HepG2 (cell line): ENCODE results near the gene GLB1L3. TPM values are rescaled to one million over a fixed set of nuclear protein-coding genes. Genes with fewer than 3 reads are reported as not detected.

Experiments used
- ATAC-seq: fragments of 200-7000 bp; cut with Tn5 transposase; 3 replicates; pipeline ENCODE4 v1.9.1; 2020; ENCODE audit warnings: mild to moderate bottlenecking, moderate library complexity
- BruUV-seq: library from RNA; stranded (reverse); fragments of 400-500 nt; replicated peaks from 2 replicates; lab custom pipeline; 2021; lab: Mats Ljungman, UMichigan
- CTCF ChIA-PET: fragments of 300-600 bp; formaldehyde crosslinking; extraction: SDS; loops from one replicate; lab custom pipeline; 2021; ENCODE audit warnings: low total read pairs, inconsistent platforms, low intra/inter-chr PET ratio; lab: Yijun Ruan, JAX
- POLR2A ChIA-PET: fragments of 350-600 bp; sonication (Branson Sonifier 250); formaldehyde crosslinking; loops from one replicate; lab custom pipeline; 2020; ENCODE audit warnings: antibody characterized with exemption, inconsistent platforms; lab: Yijun Ruan, JAX
- DNase-seq: peaks from one replicate; pipeline ENCODE4 v3.0.0-alpha.2; 2015; ENCODE audit warnings: low spot score
- FAIRE-seq: peaks from 3 replicates; lab custom pipeline; 2011; peaks lifted over from hg19 to GRCh38; lab: Jason Lieb, UNC
- H2AFZ ChIP-seq: one replicate; pipeline ENCODE4 v1.6.1; 2011; ENCODE audit warnings: low read length, inconsistent platforms
- H3K27ac ChIP-seq: fragments of 300-600 bp; 3 replicates; pipeline ENCODE4 v1.8.0; 2011; ENCODE audit warnings: mixed run types, mild to moderate bottlenecking, mixed read lengths, low read length, inconsistent platforms; ENCODE audit not compliant: insufficient read depth; ENCODE audit errors: extremely low read length
- H3K27me3 ChIP-seq, 2 experiments: fragments of 200-600 bp in 1 of 2; 2 replicates in 1 of 2; 3 replicates in 1 of 2; pipeline versions ENCODE4 v1.6.0 to v1.8.0; 2011; ENCODE audit warnings: low read length in 2 of 2, mild to moderate bottlenecking in 2 of 2, moderate library complexity in 2 of 2, inconsistent platforms in 1 of 2; ENCODE audit not compliant: insufficient read depth in 2 of 2, control insufficient read depth in 1 of 2
- H3K36me3 ChIP-seq, 2 experiments: fragments of 200-600 bp in 1 of 2; replicated peaks in 1 of 2; 2 replicates in 1 of 2; 3 replicates in 1 of 2; pipeline versions ENCODE4 v1.5.1 to v1.8.0; 2011; ENCODE audit warnings: low read length in 2 of 2, inconsistent platforms in 1 of 2; ENCODE audit not compliant: insufficient read depth in 2 of 2, control insufficient read depth in 1 of 2
- H3K4me1 ChIP-seq: 2 replicates; pipeline ENCODE4 v1.5.1; 2012; ENCODE audit warnings: low read length, inconsistent platforms; ENCODE audit not compliant: insufficient read depth
- H3K4me2 ChIP-seq: 2 replicates; pipeline ENCODE4 v1.6.0; 2011; ENCODE audit warnings: low read depth, low read length, inconsistent platforms
- H3K4me3 ChIP-seq, 3 experiments: fragments of 200-600 bp in 1 of 3; sonication (generic), shearing (Covaris generic) in 1 of 3; replicated peaks in 1 of 3; 2 replicates each; pipeline ENCODE4 v1.5.1; 2011 to 2016; ENCODE audit warnings: low read length in 3 of 3, inconsistent platforms in 2 of 3, low read depth in 2 of 3, mild to moderate bottlenecking in 2 of 3, control low read depth in 1 of 3, mixed read lengths in 1 of 3; ENCODE audit not compliant: insufficient read depth in 1 of 3
- H3K79me2 ChIP-seq: one replicate; pipeline ENCODE4 v1.6.1; 2011; ENCODE audit warnings: low read length, inconsistent platforms; ENCODE audit not compliant: insufficient read depth
- H3K9ac ChIP-seq: 2 replicates; pipeline ENCODE4 v1.6.0; 2011; ENCODE audit warnings: mild to moderate bottlenecking, low read depth, low read length, inconsistent platforms; ENCODE audit not compliant: insufficient read depth
- H3K9me3 ChIP-seq: 2 replicates; pipeline ENCODE4 v1.5.1; 2012; ENCODE audit warnings: mild to moderate bottlenecking, low read length
- H4K20me1 ChIP-seq: 2 replicates; pipeline ENCODE4 v1.6.0; 2011; ENCODE audit warnings: inconsistent platforms, mild to moderate bottlenecking, low read length, moderate library complexity; ENCODE audit not compliant: insufficient read depth
- ESRRA ChIP-seq: sonication (generic); formaldehyde crosslinking; IDR thresholded peaks from 2 replicates; pipeline ENCODE4 v1.5.1; 2020; ENCODE audit warnings: mild to moderate bottlenecking, low read depth, missing genetic modification reagents
- EZH2 ChIP-seq: conservative IDR thresholded peaks from 2 replicates; pipeline ENCODE4 v1.6.1; 2012; ENCODE audit warnings: mild to moderate bottlenecking, low read depth, low read length, moderate library complexity
- HOXA3 ChIP-seq: sonication (generic); formaldehyde crosslinking; IDR thresholded peaks from 2 replicates; pipeline ENCODE4 v1.5.0; 2020; ENCODE audit warnings: missing genetic modification reagents
- SNAPC2 ChIP-seq: sonication (generic); formaldehyde crosslinking; IDR thresholded peaks from 2 replicates; pipeline ENCODE4 v1.8.1; 2022; ENCODE audit warnings: mild to moderate bottlenecking, missing genetic modification reagents
- TBX3 ChIP-seq: fragments of 450-650 bp; IDR thresholded peaks from 2 replicates; pipeline ENCODE4 v1.6.1; 2017; ENCODE audit warnings: antibody characterized with exemption, mild to moderate bottlenecking, inconsistent platforms, borderline replicate concordance
- ZEB1 ChIP-seq: IDR thresholded peaks from 2 replicates; pipeline ENCODE4 v1.6.1; 2012; ENCODE audit warnings: mild to moderate bottlenecking, low read depth, inconsistent platforms; ENCODE audit not compliant: insufficient replicate concordance
- ZFP36 ChIP-seq: fragments of 150-350 bp; IDR thresholded peaks from 2 replicates; pipeline ENCODE4 v1.6.1; 2018; ENCODE audit warnings: borderline replicate concordance, low read length, low read depth; ENCODE audit not compliant: partially characterized antibody
- ZNF280D ChIP-seq: sonication (generic); formaldehyde crosslinking; IDR thresholded peaks from 2 replicates; pipeline ENCODE4 v1.5.1; 2020; ENCODE audit warnings: mild to moderate bottlenecking, missing genetic modification reagents
- ZNF776 ChIP-seq: sonication (generic); formaldehyde crosslinking; IDR thresholded peaks from 2 replicates; pipeline ENCODE4 v1.4.0; 2020; ENCODE audit warnings: mild to moderate bottlenecking, missing genetic modification reagents
- WGBS: methylation state at CpG from one replicate; pipeline ENCODE4 v1.1.6; 2017; ENCODE audit warnings: low lambda C conversion rate; 5-methylcytosine and 5-hydroxymethylcytosine counted together
- in situ Hi-C: cut with HindIII; loops from 2 replicates; pipeline ENCODE4 v1.10.0; 2017; ENCODE audit warnings: low pct_unique_long_range_greater_than_20kb; ENCODE audit not compliant: extremely low pct_ligation_motif_present
- intact Hi-C: fragments of 100-400 bp; cut with micrococcal nuclease; formaldehyde crosslinking; loops from one replicate; pipeline ENCODE4 v1.10.0; 2022; ENCODE audit not compliant: unreplicated experiment
- polyA plus RNA-seq, 8 experiments: library from polyadenylated mRNA; depleted of rRNA in 3 of 8; stranded (reverse) in 7 of 8; unstranded in 1 of 8; fragments of >200 nt; fragmentation: Illumina TruSeq in 4 of 8; extraction: Trizol in 4 of 8; gene quantifications; 2 replicates each; pipeline versions ENCODE4 v1.2.1 to v1.2.3, GENCODE V29; 2011 to 2016; ENCODE audit warnings: low read depth in 4 of 8, missing spikeins in 1 of 8, mixed read lengths in 1 of 8; ENCODE audit not compliant: insufficient read depth in 1 of 8
- total RNA-seq, 5 experiments: library from RNA; depleted of rRNA; stranded (reverse); fragments of >200 nt; fragmentation: Illumina TruSeq; extraction: Trizol; gene quantifications; 2 replicates each; pipeline ENCODE4 v1.2.3, GENCODE V29; 2016; ENCODE audit warnings: low read depth in 1 of 5
- TF ChIP-seq, protein P1 (sequence below): sonication (generic); formaldehyde crosslinking; IDR thresholded peaks from 2 replicates; pipeline ENCODE4 v1.5.1; 2020; ENCODE audit warnings: missing genetic modification reagents, mild to moderate bottlenecking, borderline replicate concordance
- TF ChIP-seq, protein P2 (sequence below): sonication (generic); formaldehyde crosslinking; IDR thresholded peaks from 2 replicates; pipeline ENCODE4 v1.8.0; 2022; ENCODE audit warnings: missing genetic modification reagents, low read depth, mild to moderate bottlenecking, borderline replicate concordance
- TF ChIP-seq, protein P3 (sequence below): sonication (generic); formaldehyde crosslinking; IDR thresholded peaks from 2 replicates; pipeline ENCODE4 v1.8.1; 2023; ENCODE audit warnings: missing genetic modification reagents, inconsistent platforms, borderline replicate concordance

GLB1L3 gene
- total and polyA plus RNA-seq, 2 of the 13 experiments (the other 11 are each of a cell fraction or from before 2014, with no cell fraction given), result not detected

DNA sequence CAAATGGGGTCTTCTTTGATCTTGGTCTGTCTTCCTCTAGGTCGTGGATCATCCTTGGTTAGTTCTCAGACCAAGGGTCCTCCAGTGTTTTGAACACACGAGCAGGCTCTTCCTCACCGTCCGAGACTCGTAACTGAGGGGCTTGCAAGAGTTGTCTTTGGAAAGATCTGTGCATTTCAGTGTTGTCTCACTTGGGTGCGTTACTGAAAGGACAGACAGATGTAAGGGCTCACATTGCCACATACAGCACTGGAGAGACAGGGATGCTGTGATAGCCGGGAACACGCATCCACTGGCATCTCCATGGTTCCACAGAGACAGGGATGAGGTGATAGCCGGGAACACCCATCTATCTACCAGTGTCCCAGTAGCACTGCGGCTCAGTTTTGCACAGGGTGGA is 71.3 kb downstream of the GLB1L3 start (continued):
- TF ChIP-seq, protein P1, sequence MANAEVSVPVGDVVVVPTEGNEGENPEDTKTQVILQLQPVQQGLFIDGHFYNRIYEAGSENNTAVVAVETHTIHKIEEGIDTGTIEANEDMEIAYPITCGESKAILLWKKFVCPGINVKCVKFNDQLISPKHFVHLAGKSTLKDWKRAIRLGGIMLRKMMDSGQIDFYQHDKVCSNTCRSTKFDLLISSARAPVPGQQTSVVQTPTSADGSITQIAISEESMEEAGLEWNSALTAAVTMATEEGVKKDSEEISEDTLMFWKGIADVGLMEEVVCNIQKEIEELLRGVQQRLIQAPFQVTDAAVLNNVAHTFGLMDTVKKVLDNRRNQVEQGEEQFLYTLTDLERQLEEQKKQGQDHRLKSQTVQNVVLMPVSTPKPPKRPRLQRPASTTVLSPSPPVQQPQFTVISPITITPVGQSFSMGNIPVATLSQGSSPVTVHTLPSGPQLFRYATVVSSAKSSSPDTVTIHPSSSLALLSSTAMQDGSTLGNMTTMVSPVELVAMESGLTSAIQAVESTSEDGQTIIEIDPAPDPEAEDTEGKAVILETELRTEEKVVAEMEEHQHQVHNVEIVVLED (CRISPR knock-in tag), result no peak

DNA sequence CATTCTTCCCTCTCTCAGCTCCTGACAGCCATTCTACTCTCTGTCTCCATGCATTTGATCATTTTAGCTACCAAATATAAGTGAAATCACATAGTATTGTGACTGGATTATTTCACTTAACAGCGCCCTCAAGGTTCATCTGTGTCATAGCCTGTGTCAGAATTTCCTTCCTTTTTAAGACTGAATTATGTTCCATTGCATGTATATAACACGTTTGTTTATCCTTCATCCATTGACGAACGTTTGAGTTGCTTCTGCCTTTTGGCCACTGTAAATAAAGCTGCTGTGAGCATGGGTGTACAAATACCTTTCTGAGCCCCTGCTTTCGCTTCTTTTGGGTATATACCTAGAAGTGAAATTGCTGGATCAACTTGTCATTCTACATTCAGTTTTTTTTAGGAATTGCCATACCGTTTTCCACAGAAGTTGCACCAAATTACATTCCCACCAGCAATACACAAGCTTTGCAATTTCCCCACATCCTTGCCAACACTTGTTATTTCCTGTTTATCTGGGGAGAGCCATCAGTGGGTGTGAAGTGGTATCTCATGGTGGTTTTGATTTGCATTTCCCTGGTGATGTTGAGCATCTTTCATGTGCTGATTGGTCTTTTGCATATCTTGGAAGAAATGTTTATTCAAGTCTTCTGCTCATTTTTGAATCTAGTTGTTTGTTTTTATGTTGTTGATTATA is 73.1 kb downstream of the GLB1L3 start:
- Histone ChIP-seq H3K9me3 (no peaks in the 10 kb centered on the region), H3K79me2 (no peaks in the 10 kb centered on the region), H3K4me3 (no peak overlapping the region), H3K4me1 (no peaks in the 10 kb centered on the region), H2AFZ (no peak overlapping the region), H3K36me3 (no peaks in the 10 kb centered on the region), H3K4me2 (no peak overlapping the region), H3K9ac (no peak overlapping the region), H3K27ac (no peak overlapping the region), H4K20me1 (no peaks in the 10 kb centered on the region), H3K27me3 (peaks cover 0 to 33% of the 10 kb centered on the region in 2 experiments; a peak in 4 of 5 replicates)
- DNase-seq (no peak), FAIRE-seq (no peak), ATAC-seq (no peak)
- ChIA-PET CTCF (no interaction called here), POLR2A (no interaction called here)
- 4% methylated on average over 6 of the region's 6 CpGs for WGBS
- in situ Hi-C loops (no loop called here), intact Hi-C loops (no loop called here)
- BruUV-seq, result no TSS peak
- TF ChIP-seq EZH2 (no peak), ZFP36 (no peak), SNAPC2 (CRISPR knock-in tag) (no peak), ZNF776 (no peak), ZNF280D (CRISPR knock-in tag) (no peak), TBX3 (no peak), HOXA3 (CRISPR knock-in tag) (no peak), ESRRA (CRISPR knock-in tag) (no peak), ZEB1 (no peak)
- TF ChIP-seq, protein P2, sequence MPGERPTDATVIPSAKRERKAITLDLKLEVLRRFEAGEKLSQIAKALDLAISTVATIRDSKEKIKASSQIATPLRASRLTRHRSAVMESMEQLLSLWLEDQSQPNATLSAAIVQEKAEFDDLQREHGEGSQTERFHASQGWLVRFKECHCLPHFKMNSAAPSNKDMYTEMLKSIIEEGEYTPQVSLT (CRISPR knock-in tag), result no peak
- TF ChIP-seq, protein P3, sequence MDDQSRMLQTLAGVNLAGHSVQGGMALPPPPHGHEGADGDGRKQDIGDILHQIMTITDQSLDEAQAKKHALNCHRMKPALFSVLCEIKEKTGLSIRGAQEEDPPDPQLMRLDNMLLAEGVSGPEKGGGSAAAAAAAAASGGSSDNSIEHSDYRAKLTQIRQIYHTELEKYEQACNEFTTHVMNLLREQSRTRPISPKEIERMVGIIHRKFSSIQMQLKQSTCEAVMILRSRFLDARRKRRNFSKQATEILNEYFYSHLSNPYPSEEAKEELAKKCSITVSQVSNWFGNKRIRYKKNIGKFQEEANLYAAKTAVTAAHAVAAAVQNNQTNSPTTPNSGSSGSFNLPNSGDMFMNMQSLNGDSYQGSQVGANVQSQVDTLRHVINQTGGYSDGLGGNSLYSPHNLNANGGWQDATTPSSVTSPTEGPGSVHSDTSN (CRISPR knock-in tag), result no peak
